Suprapubic skin (tissue), 4 donors: ENCODE results near the gene SDC1.

Source experiments
- CTCF ChIP-seq, 2 donors: fragments of 200-600 bp in 1 of 2; fragments of 450-650 bp in 1 of 2; sonication (generic) in 1 of 2; IDR thresholded peaks; one replicate each; pipeline ENCODE4 v1.5.1; 2016 to 2019; ENCODE audit warnings: antibody characterized with exemption in 2 of 2, mild to moderate bottlenecking in 1 of 2, moderate library complexity in 1 of 2
- POLR2A ChIP-seq, 2 donors: fragments of 450-650 bp; IDR thresholded peaks; one replicate each; pipeline ENCODE4 v1.6.1; 2017; ENCODE audit warnings: antibody characterized with exemption in 2 of 2, mild to moderate bottlenecking in 2 of 2, moderate library complexity in 2 of 2
- POLR2AphosphoS5 ChIP-seq, 3 donors: sonication (generic); formaldehyde crosslinking; IDR thresholded peaks; one replicate each; pipeline ENCODE4 v1.6.1; 2017; ENCODE audit warnings: antibody characterized with exemption in 3 of 3

GRCh38 chr2:20221555-20221973, 3.4 kb downstream of the SDC1 start:
- TF ChIP-seq POLR2A (IDR thresholded peaks at IDR 0.05) (no peak), CTCF (IDR thresholded peaks at IDR 0.05) (no peak), POLR2AphosphoS5 (IDR thresholded peaks at IDR 0.05) (no peak)
